Esophagus muscularis mucosa (tissue), 4 donors: ENCODE data around the gene HERC2. TPM values are rescaled to one million over a fixed set of nuclear protein-coding genes. Genes with fewer than 3 reads are reported as not detected.

Experiments used
- DNase-seq: peaks from one replicate; pipeline ENCODE4 v3.0.0-alpha.2; 2017; ENCODE audit errors: extremely low spot score
- H3K27ac ChIP-seq, 4 donors: fragments of 200-600 bp; sonication (generic); replicated peaks in 1 of 4; 1 replicate in 3 of 4; 2 replicates in 1 of 4; pipeline ENCODE4 v1.5.1; 2016 to 2019; ENCODE audit warnings: mild to moderate bottlenecking in 1 of 4
- H3K27me3 ChIP-seq, 4 donors: fragments of 200-600 bp; sonication (generic); one replicate each; pipeline versions ENCODE4 v1.5.1 to v1.6.0; 2016 to 2019
- H3K36me3 ChIP-seq, 4 donors: fragments of 200-600 bp; sonication (generic); one replicate each; pipeline ENCODE4 v1.5.1; 2016 to 2019
- H3K4me1 ChIP-seq, 4 donors: fragments of 200-600 bp; sonication (generic); one replicate each; pipeline ENCODE4 v1.5.1; 2016 to 2019
- H3K4me3 ChIP-seq, 4 donors: fragments of 200-600 bp; sonication (generic); 1 replicate in 2 of 4; 2 replicates in 2 of 4; pipeline ENCODE4 v1.5.1; 2016 to 2019; ENCODE audit warnings: mild to moderate bottlenecking in 4 of 4, moderate library complexity in 1 of 4
- H3K9me3 ChIP-seq, 4 donors: fragments of 200-600 bp; sonication (generic); 1 replicate in 3 of 4; 2 replicates in 1 of 4; pipeline ENCODE4 v1.5.1; 2016 to 2019
- CTCF ChIP-seq, 3 experiments: fragments of 200-600 bp in 2 of 3; fragments of 450-650 bp in 1 of 3; sonication (generic) in 2 of 3; IDR thresholded peaks; one replicate each; pipeline ENCODE4 v1.5.1; 2017 to 2019; ENCODE audit warnings: antibody characterized with exemption in 3 of 3, mild to moderate bottlenecking in 2 of 3, moderate library complexity in 1 of 3
- EP300 ChIP-seq: sonication (generic); formaldehyde crosslinking; IDR thresholded peaks from one replicate; pipeline ENCODE4 v1.6.1; 2017; ENCODE audit warnings: antibody characterized with exemption
- POLR2A ChIP-seq: fragments of 450-650 bp; IDR thresholded peaks from one replicate; pipeline ENCODE4 v1.6.1; 2017; ENCODE audit warnings: antibody characterized with exemption, moderate library complexity, mild to moderate bottlenecking, low read depth
- POLR2AphosphoS5 ChIP-seq, 2 donors: sonication (generic); formaldehyde crosslinking; IDR thresholded peaks; one replicate each; pipeline ENCODE4 v1.6.1; 2017; ENCODE audit warnings: antibody characterized with exemption in 2 of 2
- WGBS: methylation state at CpG from one replicate; pipeline ENCODE4 v1.1.5; 2018; 5-methylcytosine and 5-hydroxymethylcytosine counted together
- intact Hi-C: fragments of 100-400 bp; cut with DNase I; formaldehyde crosslinking; loops from one replicate; pipeline ENCODE4 v1.15.1; 2023
- total RNA-seq, 4 donors: library from RNA; depleted of rRNA; stranded (reverse); fragments of >200 nt; gene quantifications; one replicate each; pipeline versions ENCODE4 v1.1.0 to v1.2.1, GENCODE V29; 2016

Gene HERC2
- total RNA-seq, 4 donors from 2014 or later = 57.0 to 96.3 (median 66.0) TPM

GRCh38 chr15:28101201-28101600 lies 220.8 kb downstream of the HERC2 start:
- Histone ChIP-seq H3K9me3 (no peaks in the 10 kb centered on the region), H3K4me1 (peaks cover 8 to 31% (median 26%) of the 10 kb centered on the region in 4 donors), H3K27me3 (peaks cover 0 to 83% (median 14%) of the 10 kb centered on the region in 4 donors), H3K27ac (no peak overlapping the region), H3K4me3 (no peak overlapping the region), H3K36me3 (no peaks in the 10 kb centered on the region)
- 90% methylated on average over 6 of the region's 8 CpGs for WGBS
- TF ChIP-seq EP300 (no peak), POLR2A (no peak), POLR2AphosphoS5 (IDR thresholded peaks at IDR 0.05) (no peak), CTCF (IDR thresholded peaks at IDR 0.05) (no peak)
- DNase-seq = no peak
- intact Hi-C loops = no loop called here

GRCh38 chr15:28100516-28101195 lies 221.3 kb downstream of the HERC2 start:
- H3K27me3 ChIP-seq = peaks cover 0 to 85% (median 14%) of the 10 kb centered on the region in 4 donors
- no peak overlapping the region for H3K4me3 ChIP-seq
- peaks cover 10 to 35% (median 30%) of the 10 kb centered on the region in 4 donors for H3K4me1 ChIP-seq
- H3K9me3 ChIP-seq = no peaks in the 10 kb centered on the region
- H3K36me3 ChIP-seq = no peaks in the 10 kb centered on the region
- intact Hi-C loops = no loop called here
- TF ChIP-seq POLR2A = no peak
- TF ChIP-seq CTCF (IDR thresholded peaks at IDR 0.05) = no peak
- no peak for TF ChIP-seq POLR2AphosphoS5 (IDR thresholded peaks at IDR 0.05)
- no peak for TF ChIP-seq EP300
- DNase-seq = no peak
- WGBS = 93% methylated on average over 15 of the region's 20 CpGs
- H3K27ac ChIP-seq = no peak overlapping the region

- Histone ChIP-seq H3K4me1 (peaks cover 20 to 45% (median 40%) of the 10 kb centered on the region in 4 donors), H3K4me3 (peak overlapping the region; percentile 35 to 49 (median 40)), H3K9me3 (no peaks in the 10 kb centered on the region), H3K27me3 (peaks cover 5 to 85% (median 22%) of the 10 kb centered on the region in 4 donors), H3K27ac (peak overlapping the region in 1 of 4 donors; percentile 17), H3K36me3 (no peaks in the 10 kb centered on the region)
- WGBS = 18% methylated on average over 13 of the region's 16 CpGs
- TF ChIP-seq EP300 (no peak), CTCF (IDR thresholded peaks at IDR 0.05) (no peak), POLR2A (no peak), POLR2AphosphoS5 (IDR thresholded peaks at IDR 0.05) (no peak)
- DNase-seq = no peak
- intact Hi-C loops = no loop called here
These were observed 222.3 kb downstream of the HERC2 start for GRCh38 chr15:28099555-28100140.

- Histone ChIP-seq H3K36me3 (no peaks in the 10 kb centered on the region), H3K27ac (peak within 1 kb of the TSS in 1 of 4 donors; percentile 17), H3K4me3 (peak within 1 kb of the TSS; percentile 35 to 49 (median 40)), H3K4me1 (peaks cover 26 to 51% (median 46%) of the 10 kb centered on the region in 4 donors), H3K9me3 (no peaks in the 10 kb centered on the region), H3K27me3 (peaks cover 7 to 87% (median 28%) of the 10 kb centered on the region in 4 donors)
- TF ChIP-seq CTCF (IDR thresholded peaks at IDR 0.05) (no peak), EP300 (no peak), POLR2AphosphoS5 (IDR thresholded peaks at IDR 0.05) (no peak), POLR2A (no peak)
- intact Hi-C loops = no loop called here
- 26% methylated on average over 18 of the region's 52 CpGs for WGBS
- no peak for DNase-seq
These were observed 223.0 kb downstream of the HERC2 start, which contains the start of gene OCA2 for GRCh38 chr15:28098766-28099554. OCA2 (minus strand) TSS chr15:28099315; CDS start chr15:28081874, 17,441 bp downstream.
